Activated CD8-positive, alpha-beta memory T cell treated with anti-CD3 and anti-CD28 coated beads for 48 hours (primary cell): ENCODE data around the gene GAP43.

Experiments
- DNase-seq, 3 experiments: peaks; one replicate each; pipeline ENCODE4 v3.0.0-alpha.2; 2020; ENCODE audit warnings: low read depth in 2 of 3, low spot score in 2 of 3

GAP43 gene

GRCh38 chr3:115623044-115623868 lies at the start of gene GAP43:
Gene GAP43 (plus strand): TSS chr3:115623510. CDS start chr3:115623690, 180 bp downstream.
- no peak for DNase-seq

GRCh38 chr3:115576325-115576875 lies 46.9 kb upstream of the GAP43 start:
- no peak for DNase-seq

GRCh38 chr3:115577000-115577399 lies 46.3 kb upstream of the GAP43 start:
- DNase-seq, result no peak

GRCh38 chr3:115578331-115578730 lies 45.0 kb upstream of the GAP43 start:
- DNase-seq, result no peak

- DNase-seq, result no peak
These were observed 42.7 kb upstream of the GAP43 start for GRCh38 chr3:115580566-115580965.

- no peak for DNase-seq
These were observed 41.8 kb upstream of the GAP43 start for GRCh38 chr3:115581362-115582135.

GRCh38 chr3:115588201-115589115 lies 34.9 kb upstream of the GAP43 start:
- no peak for DNase-seq

- DNase-seq, result no peak
These were observed 32.4 kb upstream of the GAP43 start for GRCh38 chr3:115590873-115591272.

- no peak for DNase-seq
These were observed 27.6 kb upstream of the GAP43 start for GRCh38 chr3:115595611-115596275.

GRCh38 chr3:115598216-115598615 lies 25.1 kb upstream of the GAP43 start:
- DNase-seq, result no peak

GRCh38 chr3:115602194-115602593 lies 21.1 kb upstream of the GAP43 start:
- DNase-seq, result no peak

GRCh38 chr3:115611630-115612029 lies 11.7 kb upstream of the GAP43 start:
- no peak for DNase-seq

GRCh38 chr3:115615001-115615814 lies 8.1 kb upstream of the GAP43 start:
- DNase-seq, result no peak

GRCh38 chr3:115616461-115616860 lies 6.8 kb upstream of the GAP43 start:
- DNase-seq, result no peak

GRCh38 chr3:115617591-115617990 lies 5.7 kb upstream of the GAP43 start:
- DNase-seq, result no peak

- no peak for DNase-seq
These were observed 875 bp downstream of the GAP43 start for GRCh38 chr3:115624029-115624741.

- DNase-seq, result no peak
These were observed 1.6 kb downstream of the GAP43 start for GRCh38 chr3:115624901-115625300.

- DNase-seq, result no peak
These were observed 2.7 kb downstream of the GAP43 start for GRCh38 chr3:115626006-115626409.

GRCh38 chr3:115626721-115627120 lies 3.4 kb downstream of the GAP43 start:
- no peak for DNase-seq
